Stomach (tissue), 4 donors: ENCODE measurements around the gene VAPB.

Experiments used
- EP300 ChIP-seq: sonication (generic); formaldehyde crosslinking; IDR thresholded peaks from one replicate; pipeline ENCODE4 v1.6.1; 2017; ENCODE audit warnings: antibody characterized with exemption
- POLR2A ChIP-seq, 4 donors: fragments of 450-650 bp; IDR thresholded peaks; one replicate each; pipeline ENCODE4 v1.6.1; 2016; ENCODE audit warnings: antibody characterized with exemption in 4 of 4, control low read depth in 2 of 4, mild to moderate bottlenecking in 1 of 4, moderate library complexity in 1 of 4
- POLR2AphosphoS5 ChIP-seq, 3 donors: sonication (generic); formaldehyde crosslinking; IDR thresholded peaks; one replicate each; pipeline ENCODE4 v1.6.1; 2016; ENCODE audit warnings: antibody characterized with exemption in 3 of 3
- TF ChIP-seq, protein P1 (sequence below), 7 experiments: fragments of 450-650 bp in 4 of 7; fragments of 200-600 bp in 3 of 7; sonication (generic) in 3 of 7; IDR thresholded peaks; one replicate each; pipeline ENCODE4 v1.5.1; 2016 to 2019; ENCODE audit warnings: antibody characterized with exemption in 7 of 7, control low read depth in 2 of 7, mild to moderate bottlenecking in 1 of 7

DNA sequence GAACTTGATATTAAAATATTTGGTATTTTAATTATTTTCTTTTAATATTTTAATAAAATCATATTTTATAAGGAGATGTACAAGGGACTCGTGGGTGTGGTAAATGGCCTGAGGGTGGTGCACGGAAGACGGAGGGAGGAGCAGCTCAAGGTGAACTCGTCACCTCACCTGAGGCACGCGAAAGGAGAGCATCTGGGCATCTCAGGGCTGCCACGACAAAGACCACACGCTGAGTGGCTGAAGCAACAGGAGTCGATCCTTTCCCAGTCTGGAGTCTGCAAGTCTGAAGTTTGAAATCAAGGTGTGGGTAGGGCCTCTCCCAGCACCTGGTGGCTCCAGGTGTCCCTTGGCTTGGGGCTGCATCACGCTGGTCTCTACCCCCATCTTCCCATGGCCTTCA, 86.4 kb downstream of the VAPB start:
- TF ChIP-seq, protein P1, sequence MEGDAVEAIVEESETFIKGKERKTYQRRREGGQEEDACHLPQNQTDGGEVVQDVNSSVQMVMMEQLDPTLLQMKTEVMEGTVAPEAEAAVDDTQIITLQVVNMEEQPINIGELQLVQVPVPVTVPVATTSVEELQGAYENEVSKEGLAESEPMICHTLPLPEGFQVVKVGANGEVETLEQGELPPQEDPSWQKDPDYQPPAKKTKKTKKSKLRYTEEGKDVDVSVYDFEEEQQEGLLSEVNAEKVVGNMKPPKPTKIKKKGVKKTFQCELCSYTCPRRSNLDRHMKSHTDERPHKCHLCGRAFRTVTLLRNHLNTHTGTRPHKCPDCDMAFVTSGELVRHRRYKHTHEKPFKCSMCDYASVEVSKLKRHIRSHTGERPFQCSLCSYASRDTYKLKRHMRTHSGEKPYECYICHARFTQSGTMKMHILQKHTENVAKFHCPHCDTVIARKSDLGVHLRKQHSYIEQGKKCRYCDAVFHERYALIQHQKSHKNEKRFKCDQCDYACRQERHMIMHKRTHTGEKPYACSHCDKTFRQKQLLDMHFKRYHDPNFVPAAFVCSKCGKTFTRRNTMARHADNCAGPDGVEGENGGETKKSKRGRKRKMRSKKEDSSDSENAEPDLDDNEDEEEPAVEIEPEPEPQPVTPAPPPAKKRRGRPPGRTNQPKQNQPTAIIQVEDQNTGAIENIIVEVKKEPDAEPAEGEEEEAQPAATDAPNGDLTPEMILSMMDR (IDR thresholded peaks at IDR 0.05): no peak
- no peak for TF ChIP-seq POLR2A (IDR thresholded peaks at IDR 0.05)
- TF ChIP-seq POLR2AphosphoS5 (IDR thresholded peaks at IDR 0.05): no peak
- no peak for TF ChIP-seq EP300
